Medulla oblongata (tissue), 1 donor: Measurements from ENCODE around the gene CAMSAP2.
"Not testable (repeated sequence)": the region's sequence is repeated elsewhere in the genome, so short reads cannot be mapped to it uniquely, and the experiment has no call there.

Experiments
- DNase-seq: peaks from one replicate; pipeline ENCODE4 v3.0.0-alpha.2; 2015; ENCODE audit errors: extremely low spot score

Gene CAMSAP2

DNA sequence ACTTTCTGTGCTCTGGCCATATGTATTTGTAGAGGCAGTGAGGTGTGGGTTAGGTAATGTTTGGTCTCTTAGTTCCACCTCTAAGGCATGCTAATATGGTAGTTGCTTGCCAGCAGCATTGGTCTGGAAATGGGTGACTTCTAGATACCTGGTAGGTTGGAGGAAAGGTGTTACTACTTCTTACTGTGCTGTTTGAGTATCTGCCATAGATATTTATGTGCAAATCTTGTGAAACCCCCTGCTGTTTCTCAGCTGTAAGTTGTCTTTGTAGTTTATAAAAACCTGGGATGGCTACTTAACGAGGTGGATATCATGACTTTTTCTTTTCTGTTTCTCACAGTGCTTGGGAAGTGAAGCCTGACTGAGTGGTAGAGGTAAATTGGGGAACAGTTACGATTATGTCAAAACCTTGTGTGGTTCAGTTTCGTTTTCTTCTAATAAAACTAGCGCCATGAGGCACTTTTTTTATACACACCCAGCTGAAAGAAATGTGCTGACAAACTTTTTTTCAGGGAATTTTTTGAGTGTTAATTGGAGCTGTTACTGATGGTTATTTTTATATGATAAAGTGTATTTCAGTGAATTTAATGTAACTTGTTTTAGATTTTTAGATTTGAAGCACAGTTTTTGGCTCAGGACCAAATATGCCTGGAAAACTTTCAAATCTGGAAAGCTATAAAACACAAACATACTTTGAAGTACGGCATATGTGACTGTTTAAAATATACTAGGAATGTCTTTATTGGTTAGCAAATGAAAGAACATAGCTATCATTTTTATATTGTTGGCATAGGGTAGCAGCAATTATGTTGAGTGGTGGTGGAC lies 42.1 kb downstream of the CAMSAP2 start:
- peak; percentile 16 for DNase-seq

DNA sequence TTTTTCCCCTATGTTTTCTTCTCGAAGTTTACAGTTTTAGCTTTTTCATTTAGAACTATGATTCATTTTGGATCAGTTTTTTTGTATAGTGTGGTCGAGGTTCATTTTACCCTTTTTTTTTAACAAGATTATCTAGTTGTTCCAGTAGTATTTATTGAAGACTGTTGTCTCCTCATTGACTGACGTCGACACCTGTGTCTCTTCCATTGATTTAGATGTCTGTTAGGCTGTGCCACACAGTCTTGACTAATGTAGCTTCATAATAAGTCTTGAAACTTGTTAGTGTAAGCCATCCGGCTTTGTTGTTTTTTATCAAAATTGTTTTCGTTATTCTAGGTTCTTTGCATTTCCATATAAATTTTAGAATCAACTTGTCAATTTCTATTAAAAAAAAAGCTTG lies 45.2 kb downstream of the CAMSAP2 start:
- no peak for DNase-seq

DNA sequence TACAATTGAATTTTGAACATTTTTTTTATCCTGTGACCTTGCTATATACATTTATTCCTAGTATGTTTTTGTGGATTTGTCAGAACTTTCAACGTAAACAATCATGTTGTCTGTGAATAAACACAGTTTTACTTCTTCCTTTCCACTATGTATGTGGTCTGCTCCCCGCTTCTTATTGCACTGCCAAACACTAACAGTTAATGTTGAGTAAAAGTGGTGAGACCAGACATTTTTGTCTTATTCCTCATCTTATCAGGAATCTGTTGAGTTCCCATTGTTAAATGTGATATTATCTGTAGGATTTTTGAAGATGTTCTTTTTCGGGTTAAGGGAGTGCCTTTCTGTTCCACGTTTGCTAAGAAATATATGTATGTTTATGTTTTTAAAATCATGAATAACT lies 45.9 kb downstream of the CAMSAP2 start:
- no peak for DNase-seq

DNA sequence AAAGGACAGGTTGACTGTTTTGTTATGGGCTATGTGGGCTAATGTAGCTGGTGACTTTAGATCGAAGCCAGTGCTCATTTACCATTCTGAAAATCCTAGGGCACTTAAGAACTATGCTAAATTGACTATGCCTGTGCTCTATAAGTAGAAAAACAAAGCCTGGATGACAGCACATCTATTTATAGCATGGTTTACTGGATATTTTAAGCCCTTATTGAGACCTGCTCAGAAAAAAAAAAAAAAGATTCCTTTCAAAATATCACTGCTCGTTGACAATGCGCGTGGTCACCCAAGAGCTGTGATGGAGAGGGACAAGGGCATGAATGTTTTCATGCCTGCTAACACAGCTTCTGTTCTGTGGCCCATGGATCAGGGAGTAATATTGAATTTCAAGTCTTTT lies 48.1 kb downstream of the CAMSAP2 start:
- DNase-seq: no peak

DNA sequence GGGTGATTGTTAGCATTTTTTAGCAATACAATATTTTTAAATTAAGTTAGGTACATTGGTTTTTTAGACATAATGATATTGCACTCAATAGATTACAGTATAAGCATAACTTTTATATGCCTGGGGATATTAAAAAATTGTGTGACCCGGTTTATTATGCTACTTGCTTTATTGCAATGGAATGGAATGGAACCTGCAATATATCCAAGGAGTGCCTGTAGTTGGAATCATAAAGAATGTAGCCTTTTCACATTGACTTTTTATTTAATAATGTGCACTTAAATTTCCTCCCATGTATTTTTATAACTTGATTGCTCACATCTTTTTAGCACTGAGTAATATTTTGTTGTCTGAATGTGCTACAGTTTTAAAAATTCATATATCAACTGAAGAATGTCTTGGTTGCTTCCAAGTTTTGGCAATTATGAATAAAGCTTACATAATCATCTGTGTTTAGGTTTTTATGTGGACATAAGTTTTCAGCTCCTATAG lies 49.2 kb downstream of the CAMSAP2 start:
- DNase-seq: no peak

DNA sequence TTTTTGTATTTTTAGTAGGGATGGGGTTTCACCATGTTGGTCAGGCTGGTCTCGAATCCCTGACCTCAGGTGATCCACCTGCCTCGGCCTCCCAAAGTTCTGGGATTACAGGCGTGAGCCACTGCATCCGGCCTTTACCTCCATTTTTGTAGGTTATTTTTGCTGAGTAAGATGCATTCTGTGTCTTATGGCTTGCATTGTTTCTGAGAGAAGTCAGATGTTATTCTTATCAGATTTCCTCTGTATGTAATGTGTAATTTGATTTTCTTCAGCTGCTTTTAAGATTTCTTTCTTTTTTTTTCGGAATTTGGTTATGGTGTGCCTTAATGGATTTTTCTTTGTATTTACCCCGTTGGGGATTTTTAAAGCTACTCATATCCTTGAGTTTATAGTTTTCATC lies 52.3 kb downstream of the CAMSAP2 start:
- DNase-seq: not testable (repeated sequence)

DNA sequence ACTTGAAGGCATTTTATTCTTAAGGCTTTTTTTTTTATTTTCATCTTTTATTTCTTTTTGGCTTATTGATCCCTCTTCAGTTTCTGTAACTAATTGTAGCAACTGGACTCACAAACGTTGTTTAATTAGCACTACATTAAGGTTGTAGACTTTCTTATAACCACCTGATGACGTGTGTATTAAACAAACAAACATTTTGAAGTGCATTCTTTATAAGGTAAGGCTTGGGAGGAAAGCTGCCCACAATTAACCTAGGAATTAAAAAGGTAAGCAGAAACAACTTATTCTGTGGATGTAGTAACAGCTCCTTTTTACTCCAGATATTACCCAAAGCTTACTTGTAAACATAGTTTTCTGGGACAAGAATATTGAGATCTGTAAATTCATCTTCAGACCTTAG lies 55.0 kb downstream of the CAMSAP2 start:
- DNase-seq: no peak

DNA sequence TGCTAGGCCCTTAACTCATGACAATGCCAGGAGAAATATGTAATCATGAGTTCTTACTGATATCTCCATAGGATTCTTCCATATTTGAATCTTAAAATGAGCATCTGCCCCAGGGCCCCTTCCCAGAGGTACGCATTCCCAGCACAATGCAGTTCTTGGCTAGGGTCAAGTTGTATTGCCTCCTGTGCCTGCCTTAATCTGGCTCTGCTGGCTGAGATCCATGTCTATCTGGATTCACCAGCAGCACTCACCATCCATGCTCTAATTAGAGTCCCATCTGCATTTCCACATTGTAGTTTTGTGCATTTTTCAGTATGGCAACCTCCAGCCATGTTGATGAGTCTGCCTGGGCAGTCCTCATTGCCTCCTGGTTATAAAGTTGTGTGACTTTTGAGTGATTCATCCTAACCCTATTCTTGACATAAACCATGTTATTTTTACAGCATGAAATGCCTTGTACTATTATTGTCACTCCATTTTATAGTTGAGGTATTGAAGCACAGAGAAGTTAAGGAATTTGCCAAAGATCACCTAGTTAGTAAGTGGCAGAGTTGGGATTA lies 55.9 kb downstream of the CAMSAP2 start:
- no peak for DNase-seq

DNA sequence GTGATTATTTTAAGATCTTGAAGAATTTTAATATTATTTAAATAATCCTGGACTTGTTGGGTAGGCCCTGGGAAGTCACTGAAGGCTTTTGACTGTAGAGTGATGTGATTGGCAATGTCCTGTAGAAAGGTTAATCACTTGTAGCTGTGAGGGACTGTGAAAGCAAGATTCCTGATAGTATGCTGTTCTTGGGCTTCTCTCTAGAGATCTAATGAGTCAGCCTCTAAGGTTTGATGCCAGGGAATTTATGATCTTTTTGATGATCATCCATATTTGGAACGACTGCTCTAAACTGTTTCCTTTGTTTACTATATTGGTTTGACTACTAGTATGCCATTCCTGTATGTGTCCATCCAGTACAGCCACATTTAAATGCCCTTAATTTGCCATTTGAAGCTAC lies 56.5 kb downstream of the CAMSAP2 start:
- DNase-seq: no peak

DNA sequence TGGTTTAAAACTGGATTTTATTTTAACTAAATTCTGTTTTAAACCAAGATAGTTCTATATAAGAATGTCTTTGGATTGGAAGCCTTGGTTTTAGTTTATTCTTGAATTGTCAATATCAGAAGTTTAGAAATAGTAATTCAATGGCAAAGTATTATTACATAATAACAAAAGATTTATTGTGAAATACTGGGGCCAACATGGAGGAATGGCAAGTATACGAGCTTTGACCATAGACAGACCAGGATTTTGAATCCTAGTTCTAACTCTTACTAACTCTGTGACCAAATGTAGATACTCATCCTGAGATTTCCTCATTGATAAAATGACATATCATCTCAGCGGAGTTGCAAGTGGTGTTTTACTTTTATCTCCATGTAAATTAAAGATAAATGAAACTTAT lies 63.3 kb downstream of the CAMSAP2 start:
- DNase-seq: no peak

DNA sequence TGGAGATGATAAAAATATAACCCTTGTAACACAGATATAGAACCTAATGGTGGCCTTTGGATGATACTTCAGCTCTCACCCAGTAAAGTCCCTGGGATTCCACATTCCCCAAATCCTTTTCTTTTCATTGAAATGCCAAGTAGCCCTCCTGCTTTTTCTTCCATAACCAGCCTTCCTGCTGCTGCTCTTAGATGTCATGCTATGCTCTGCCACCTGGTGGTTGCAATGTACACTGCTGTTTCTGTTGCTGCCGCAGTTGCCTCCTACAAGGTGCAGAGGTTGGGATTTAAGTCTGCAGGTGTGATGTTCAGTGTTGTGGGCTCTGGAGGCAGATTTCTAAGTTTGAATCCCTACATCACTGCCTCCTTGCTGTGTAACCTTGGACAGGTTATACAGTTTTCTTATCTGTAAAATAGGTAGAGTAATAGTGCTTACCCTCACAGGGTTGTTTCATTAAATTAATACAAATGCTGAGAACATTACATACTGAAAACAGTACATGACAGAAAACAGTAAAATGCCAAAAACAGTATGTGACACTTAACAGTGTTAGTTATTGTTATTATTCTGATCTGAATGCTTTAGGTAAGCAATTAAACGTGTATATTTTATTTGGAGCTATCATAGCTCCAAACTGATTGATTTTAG lies 64.3 kb downstream of the CAMSAP2 start:
- DNase-seq: peak; percentile 91

DNA sequence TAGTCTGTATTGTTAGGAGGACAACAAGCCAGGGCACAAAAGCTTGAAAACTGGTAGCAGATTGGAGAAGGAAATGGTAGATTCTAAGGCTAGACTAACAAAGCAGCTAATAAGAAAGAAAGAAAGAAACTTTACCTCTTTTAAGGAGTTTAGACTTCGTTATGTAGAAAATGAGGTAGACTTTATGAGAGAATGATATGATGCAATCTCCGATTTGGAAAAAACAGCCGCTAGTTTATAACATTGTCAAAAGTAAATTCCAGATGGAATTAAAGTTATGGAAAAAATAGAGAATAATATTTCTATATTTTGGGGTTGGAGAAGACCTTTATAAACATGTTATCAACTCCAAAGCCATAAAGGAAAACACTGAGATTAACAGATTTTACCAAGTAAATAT lies 67.0 kb downstream of the CAMSAP2 start:
- DNase-seq: no peak

DNA sequence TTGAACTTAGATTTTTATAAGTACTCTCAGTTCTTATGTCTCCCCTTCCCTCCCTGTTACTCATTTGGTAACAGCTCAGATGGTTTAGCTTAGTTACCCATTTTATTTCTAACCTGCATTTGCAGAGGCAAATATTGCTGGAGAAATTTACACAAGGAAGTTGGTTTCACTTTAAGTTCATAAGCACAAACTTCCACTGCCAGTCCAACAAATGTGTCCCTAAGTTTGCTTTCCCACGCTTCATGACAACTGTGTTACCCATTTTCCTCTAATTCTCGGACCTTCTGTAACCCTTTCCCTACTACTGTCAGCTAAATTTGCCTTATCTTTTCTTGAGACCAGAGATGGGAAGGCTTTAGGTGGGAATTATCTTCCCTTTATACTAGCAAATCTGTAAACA lies 70.2 kb downstream of the CAMSAP2 start:
- DNase-seq: no peak

DNA sequence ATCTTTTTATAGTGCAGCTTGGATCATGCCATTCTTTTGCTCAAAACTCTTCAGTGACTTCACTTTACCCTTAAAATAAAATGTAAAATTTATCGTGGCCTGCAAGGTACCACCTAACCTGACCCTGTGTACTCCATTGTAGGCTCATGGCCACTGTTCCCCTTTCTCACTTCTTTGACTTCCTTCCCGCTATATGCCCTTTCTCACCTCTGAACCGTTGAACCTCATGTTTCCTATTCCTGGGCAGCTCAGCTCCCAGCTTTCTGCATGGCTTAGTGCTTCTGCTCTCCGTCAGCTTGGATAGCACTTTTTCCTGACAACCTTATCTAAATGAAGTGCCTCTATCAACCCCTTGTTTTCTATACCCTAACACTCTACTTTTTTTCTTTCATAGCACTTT lies 73.0 kb downstream of the CAMSAP2 start:
- DNase-seq: no peak

DNA sequence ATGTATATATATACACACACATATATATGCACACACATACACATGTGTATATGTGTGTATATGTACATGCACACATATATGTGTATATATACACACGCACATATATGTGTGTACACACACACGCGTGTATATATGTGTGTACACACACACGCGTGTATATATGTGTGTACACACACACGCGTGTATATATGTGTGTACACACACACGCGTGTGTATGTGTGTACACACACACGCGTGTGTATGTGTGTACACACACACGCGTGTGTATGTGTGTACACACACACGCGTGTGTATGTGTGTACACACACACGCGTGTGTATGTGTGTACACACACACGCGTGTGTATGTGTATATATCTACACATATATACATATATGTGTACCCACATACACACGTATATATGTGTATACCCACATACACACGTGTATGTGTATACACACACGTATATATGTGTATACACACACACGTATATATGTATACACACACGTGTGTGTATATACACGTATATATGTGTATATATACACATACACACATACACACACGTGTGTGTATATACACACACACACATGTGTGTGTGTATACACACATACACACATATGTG lies 78.0 kb downstream of the CAMSAP2 start:
- DNase-seq: not testable (repeated sequence)

DNA sequence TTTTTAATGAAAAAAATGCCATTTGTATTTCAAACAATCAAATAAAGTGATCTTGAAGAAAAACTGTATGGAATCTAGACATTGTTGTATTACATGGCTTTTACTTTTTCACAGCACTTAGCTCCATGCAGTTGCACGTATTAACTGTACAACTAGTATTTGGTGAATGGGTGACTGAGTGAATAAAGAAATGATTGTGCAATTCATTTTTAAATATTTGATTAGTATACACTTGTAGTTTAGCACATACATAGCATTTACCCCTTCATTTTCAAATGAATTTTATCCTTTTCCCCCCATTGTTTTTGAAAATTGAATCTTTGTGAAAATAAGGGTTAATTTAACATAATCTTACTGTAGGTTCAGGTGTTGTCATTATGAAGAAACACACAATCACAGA lies 79.6 kb downstream of the CAMSAP2 start:
- DNase-seq: no peak

DNA sequence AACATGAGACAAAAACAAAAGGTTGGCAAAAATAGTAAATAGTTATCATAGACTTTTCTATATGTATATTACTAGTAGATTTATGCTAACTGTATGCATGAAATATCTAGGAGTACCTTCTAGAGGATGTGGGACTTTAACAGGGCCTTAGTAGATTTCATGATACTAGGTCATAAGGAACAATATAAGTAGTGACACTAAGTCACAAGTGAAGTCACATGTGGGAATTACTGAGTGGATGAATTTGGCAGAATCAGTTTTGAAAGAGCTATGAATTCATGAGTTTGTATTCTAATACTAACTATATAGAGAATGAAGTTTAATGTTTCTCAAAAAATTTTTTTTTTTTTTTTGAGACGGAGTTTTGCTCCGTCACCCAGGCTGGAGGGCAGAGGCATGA lies 81.0 kb downstream of the CAMSAP2 start:
- no peak for DNase-seq

DNA sequence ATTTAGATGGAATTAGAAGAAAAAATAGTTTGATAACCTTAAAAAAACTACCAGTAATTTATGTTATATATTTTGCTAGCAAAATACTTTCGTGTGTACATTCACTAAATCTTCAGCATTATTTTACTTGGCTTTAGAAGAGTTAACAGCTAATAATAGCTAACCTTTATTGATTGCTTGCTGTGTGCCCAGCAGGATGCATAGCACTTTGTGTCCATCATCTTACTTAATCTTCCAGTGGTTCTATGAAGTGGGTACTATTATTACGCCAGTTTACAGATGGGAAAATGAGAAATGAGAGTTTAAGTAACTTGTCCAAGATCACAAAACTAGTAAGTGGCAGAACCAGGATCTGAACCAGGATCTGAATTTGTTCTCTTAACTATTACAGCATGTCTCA lies 92.4 kb downstream of the CAMSAP2 start:
- no peak for DNase-seq

DNA sequence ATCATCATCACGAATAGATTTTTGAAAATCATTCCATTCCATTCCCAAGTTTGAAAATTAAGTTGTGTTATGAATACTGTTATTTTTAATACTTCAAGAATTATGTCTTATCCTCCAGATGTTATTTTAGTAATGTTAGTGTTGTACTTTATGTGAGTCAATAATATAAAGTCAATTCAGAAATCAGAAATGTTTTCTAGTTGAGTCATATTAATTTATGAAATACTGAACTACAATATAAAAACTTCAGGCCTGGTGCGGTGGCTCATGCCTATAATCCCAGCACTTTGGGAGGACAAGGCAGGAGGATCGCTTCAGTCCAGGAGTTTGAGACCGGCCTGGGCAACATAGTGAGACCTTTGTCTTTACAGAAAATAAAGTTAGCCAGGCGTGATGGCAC lies 95.7 kb downstream of the CAMSAP2 start:
- no peak for DNase-seq

DNA sequence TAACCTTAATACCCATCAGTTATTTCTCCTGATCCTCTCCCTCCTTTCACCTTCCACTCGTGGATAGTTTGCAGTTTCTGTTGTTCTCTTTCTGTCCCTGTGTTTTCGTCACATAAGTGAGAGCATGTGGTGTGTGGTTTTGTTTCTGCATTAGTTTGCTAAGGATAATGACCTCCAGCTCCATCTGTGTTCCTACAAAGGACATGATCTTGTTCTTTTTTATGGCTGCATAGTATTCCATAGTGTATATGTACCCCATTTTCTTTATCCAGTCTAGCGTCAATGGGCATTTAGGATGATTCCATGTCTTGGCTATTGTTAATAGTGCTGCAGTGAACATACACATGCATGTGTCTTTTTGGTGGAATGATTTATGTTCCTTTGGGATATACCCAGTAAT lies 97.5 kb downstream of the CAMSAP2 start:
- DNase-seq: no peak

DNA sequence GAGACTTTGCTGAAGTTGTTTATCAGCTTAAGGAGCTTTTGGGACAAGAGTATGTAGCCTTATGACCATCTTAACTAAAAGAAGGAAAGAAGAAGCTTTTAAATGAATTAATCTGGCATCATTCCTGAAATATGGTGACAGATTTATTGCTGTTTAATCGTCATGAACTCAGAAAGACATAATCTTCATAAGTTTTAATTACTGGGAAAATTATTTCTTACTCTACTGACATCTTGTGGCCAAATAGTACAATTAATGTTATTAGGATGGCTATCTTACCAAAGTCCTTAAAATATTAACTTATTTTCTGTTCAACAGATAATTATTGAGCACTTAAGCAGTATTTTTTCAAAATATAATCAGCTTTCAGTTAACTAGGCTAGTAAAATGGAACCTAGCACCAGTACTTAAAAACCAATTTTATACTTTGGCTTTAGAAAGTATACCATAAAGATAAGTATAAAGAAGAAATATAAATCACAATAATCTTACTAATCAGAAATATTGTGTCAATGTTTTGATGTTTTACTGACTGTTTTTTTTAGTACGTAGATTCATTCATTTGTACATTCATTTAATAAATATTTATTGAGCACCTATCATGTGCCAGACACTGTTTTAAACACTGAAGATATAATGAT lies 99.4 kb downstream of the CAMSAP2 start:
- no peak for DNase-seq
